A673 (cell line): ENCODE results near the gene GAB2. TPM values are rescaled to one million over a fixed set of nuclear protein-coding genes. Genes with fewer than 3 reads are reported as not detected.

ENCODE experiments used
- BruUV-seq: library from RNA; stranded (reverse); fragments of 400-500 nt; replicated peaks from 2 replicates; lab custom pipeline; 2021; lab: Mats Ljungman, UMichigan
- CTCF ChIA-PET: fragments of 300-600 bp; sonication (Branson Sonifier 250); formaldehyde crosslinking; loops from one replicate; lab custom pipeline; 2022; ENCODE audit warnings: antibody characterized with exemption; lab: Charles Lee
- POLR2A ChIA-PET: fragments of 300-600 bp; sonication (Branson Sonifier 250); formaldehyde crosslinking; loops from one replicate; lab custom pipeline; 2022; ENCODE audit warnings: antibody characterized with exemption; ENCODE audit not compliant: low non-redundant PET; lab: Charles Lee
- DNase-seq: peaks from one replicate; pipeline ENCODE4 v3.0.0-alpha.2; 2015; ENCODE audit warnings: low spot score
- H3K27ac ChIP-seq: fragments of 200-600 bp; sonication (generic); 2 replicates; pipeline ENCODE4 v1.5.1; 2016; ENCODE audit warnings: mixed run types, low read depth, mild to moderate bottlenecking, mixed read lengths, antibody characterized with exemption, low read length; ENCODE audit not compliant: poor library complexity, severe bottlenecking
- H3K27me3 ChIP-seq: fragments of 200-600 bp; sonication (generic); replicated peaks from 2 replicates; pipeline ENCODE4 v1.6.1; 2017; ENCODE audit warnings: mixed run types, low read depth, mild to moderate bottlenecking, mixed read lengths, antibody characterized with exemption, low read length; ENCODE audit not compliant: insufficient read depth, poor library complexity
- H3K36me3 ChIP-seq: fragments of 200-600 bp; sonication (generic); 2 replicates; pipeline ENCODE4 v1.6.1; 2016; ENCODE audit warnings: mixed run types, mild to moderate bottlenecking, mixed read lengths, antibody characterized with exemption, low read length; ENCODE audit not compliant: insufficient read depth, poor library complexity, severe bottlenecking
- H3K4me1 ChIP-seq: fragments of 200-600 bp; sonication (generic); 2 replicates; pipeline ENCODE4 v1.6.1; 2017; ENCODE audit warnings: mixed run types, mild to moderate bottlenecking, mixed read lengths, antibody characterized with exemption, low read length; ENCODE audit not compliant: insufficient read depth, poor library complexity, severe bottlenecking
- H3K4me3 ChIP-seq: fragments of 200-600 bp; sonication (generic); 2 replicates; pipeline ENCODE4 v1.5.1; 2016; ENCODE audit warnings: low read depth, mixed run types, mild to moderate bottlenecking, mixed read lengths, low read length; ENCODE audit not compliant: poor library complexity, severe bottlenecking
- H3K9me3 ChIP-seq: fragments of 200-600 bp; sonication (generic); 2 replicates; pipeline ENCODE4 v1.6.1; 2016; ENCODE audit warnings: mixed run types, low read depth, mild to moderate bottlenecking, mixed read lengths, antibody characterized with exemption, low read length; ENCODE audit not compliant: poor library complexity, severe bottlenecking
- EZH2 ChIP-seq: fragments of 200-600 bp; sonication (generic); IDR thresholded peaks from 2 replicates; pipeline ENCODE4 v1.6.1; 2017; ENCODE audit warnings: borderline replicate concordance, low read depth, mild to moderate bottlenecking, mixed read lengths, antibody characterized with exemption, low read length; ENCODE audit not compliant: poor library complexity, severe bottlenecking
- intact Hi-C: fragments of 100-400 bp; cut with micrococcal nuclease; formaldehyde crosslinking; loops from one replicate; pipeline ENCODE4 v1.10.0; 2022; ENCODE audit not compliant: unreplicated experiment
- total RNA-seq: library from RNA; stranded (reverse); gene quantifications from 2 replicates; pipeline ENCODE4 v1.2.3, GENCODE V29; 2021
- TF ChIP-seq, protein P1 (sequence below): fragments of 300-800, 200-600 bp; sonication (generic); conservative IDR thresholded peaks from 2 replicates; pipeline ENCODE4 v1.5.1; 2017; ENCODE audit warnings: low read depth, mild to moderate bottlenecking, antibody characterized with exemption, low read length, moderate library complexity, mixed read lengths

The GAB2 gene
- total RNA-seq, 1 experiment from 2014 or later: 21.5 TPM

DNA sequence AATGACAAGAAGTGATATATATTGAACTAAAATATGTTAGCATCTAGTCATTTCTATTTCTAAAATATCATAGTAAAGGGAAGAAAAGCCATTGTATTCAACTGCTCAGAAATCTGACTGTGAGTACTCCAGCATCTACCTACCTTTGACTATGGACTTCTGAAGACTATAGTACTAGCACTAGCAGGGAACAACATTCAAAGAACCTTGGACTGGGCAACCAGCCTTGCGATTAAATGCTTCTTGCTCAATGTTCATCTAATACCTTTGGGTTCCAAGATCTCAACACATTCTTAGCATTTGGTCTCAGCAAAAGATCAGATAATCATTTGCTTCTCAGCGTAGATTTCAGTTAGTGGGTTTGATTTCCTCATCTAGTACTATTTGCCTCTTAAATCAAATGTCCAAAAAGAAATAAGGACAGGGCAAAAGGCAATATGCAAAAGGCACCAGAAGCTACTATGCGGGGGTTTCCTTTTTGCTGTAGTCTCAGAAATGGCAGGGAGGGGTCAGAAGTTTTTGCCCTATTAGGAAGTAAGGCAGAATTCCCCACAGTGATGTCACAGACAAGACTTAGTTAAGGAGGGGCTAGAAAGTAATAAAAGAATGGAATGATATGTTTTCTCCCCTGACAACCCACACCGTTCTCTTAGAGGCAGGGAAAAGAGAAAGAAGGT lies 80.6 kb downstream of the GAB2 start:
- no peaks in the 10 kb centered on the region for H3K36me3 ChIP-seq
- DNase-seq: no peak
- TF ChIP-seq, protein P1, sequence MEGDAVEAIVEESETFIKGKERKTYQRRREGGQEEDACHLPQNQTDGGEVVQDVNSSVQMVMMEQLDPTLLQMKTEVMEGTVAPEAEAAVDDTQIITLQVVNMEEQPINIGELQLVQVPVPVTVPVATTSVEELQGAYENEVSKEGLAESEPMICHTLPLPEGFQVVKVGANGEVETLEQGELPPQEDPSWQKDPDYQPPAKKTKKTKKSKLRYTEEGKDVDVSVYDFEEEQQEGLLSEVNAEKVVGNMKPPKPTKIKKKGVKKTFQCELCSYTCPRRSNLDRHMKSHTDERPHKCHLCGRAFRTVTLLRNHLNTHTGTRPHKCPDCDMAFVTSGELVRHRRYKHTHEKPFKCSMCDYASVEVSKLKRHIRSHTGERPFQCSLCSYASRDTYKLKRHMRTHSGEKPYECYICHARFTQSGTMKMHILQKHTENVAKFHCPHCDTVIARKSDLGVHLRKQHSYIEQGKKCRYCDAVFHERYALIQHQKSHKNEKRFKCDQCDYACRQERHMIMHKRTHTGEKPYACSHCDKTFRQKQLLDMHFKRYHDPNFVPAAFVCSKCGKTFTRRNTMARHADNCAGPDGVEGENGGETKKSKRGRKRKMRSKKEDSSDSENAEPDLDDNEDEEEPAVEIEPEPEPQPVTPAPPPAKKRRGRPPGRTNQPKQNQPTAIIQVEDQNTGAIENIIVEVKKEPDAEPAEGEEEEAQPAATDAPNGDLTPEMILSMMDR: no peak
- TF ChIP-seq EZH2: no peak
- no peak overlapping the region for H3K27ac ChIP-seq
- H3K4me1 ChIP-seq: peaks cover 10% of the 10 kb centered on the region
- intact Hi-C loops: no loop called here
- ChIA-PET POLR2A (no interaction called here), CTCF (no interaction called here)
- no peak overlapping the region for H3K4me3 ChIP-seq
- H3K9me3 ChIP-seq: no peaks in the 10 kb centered on the region
- H3K27me3 ChIP-seq: no peaks in the 10 kb centered on the region
- no TSS peak for BruUV-seq

DNA sequence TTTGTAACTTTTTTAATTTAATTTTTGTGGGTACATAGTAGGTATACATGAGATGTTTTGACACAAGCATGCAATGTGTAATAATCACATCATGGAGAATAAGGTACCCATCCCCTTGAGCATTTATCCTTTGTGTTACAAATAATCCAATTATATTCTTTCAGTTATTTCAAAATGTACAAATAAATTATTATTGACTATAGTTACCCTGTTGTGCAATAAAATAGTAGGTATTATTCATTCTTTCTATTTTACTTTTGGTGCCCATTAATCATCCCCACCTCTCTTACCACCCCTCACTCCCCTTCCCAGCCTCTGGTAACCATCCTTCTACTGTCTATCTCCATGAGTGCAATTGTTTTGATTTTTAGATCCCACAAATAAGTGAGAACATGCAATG lies 83.5 kb downstream of the GAB2 start:
- Histone ChIP-seq H3K4me1 (peaks cover 16% of the 10 kb centered on the region), H3K4me3 (no peak overlapping the region), H3K36me3 (no peaks in the 10 kb centered on the region), H3K9me3 (no peaks in the 10 kb centered on the region), H3K27me3 (no peaks in the 10 kb centered on the region), H3K27ac (no peak overlapping the region)
- TF ChIP-seq EZH2: no peak
- TF ChIP-seq, protein P1: no peak
- no peak for DNase-seq
- POLR2A ChIA-PET: no interaction called here
- intact Hi-C loops: no loop called here
- CTCF ChIA-PET: no interaction called here
- BruUV-seq: no TSS peak

DNA sequence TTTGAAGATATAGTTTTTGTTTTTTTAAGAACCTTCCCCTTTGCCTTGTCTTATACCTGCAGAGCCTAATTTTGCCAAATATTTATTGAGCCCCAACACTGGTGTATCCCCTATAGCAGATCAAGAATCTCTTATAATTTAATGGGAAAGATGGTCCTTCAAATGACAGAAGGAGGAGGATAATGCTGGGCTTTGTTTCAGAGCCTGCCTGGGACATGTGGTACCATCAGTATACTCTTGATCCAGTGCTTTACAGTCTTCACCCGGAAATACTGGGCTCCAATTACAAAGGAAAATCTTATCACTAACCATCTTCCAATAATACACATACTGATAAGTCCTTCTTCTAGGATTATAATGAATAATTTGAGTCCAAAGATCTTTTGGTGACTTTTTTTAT lies 84.7 kb downstream of the GAB2 start:
- H3K27ac ChIP-seq: no peak overlapping the region
- intact Hi-C loops: no loop called here
- POLR2A ChIA-PET: no interaction called here
- TF ChIP-seq, protein P1: no peak
- TF ChIP-seq EZH2: no peak
- CTCF ChIA-PET: no interaction called here
- H3K36me3 ChIP-seq: no peaks in the 10 kb centered on the region
- H3K27me3 ChIP-seq: no peaks in the 10 kb centered on the region
- BruUV-seq: no TSS peak
- DNase-seq: no peak
- no peak overlapping the region for H3K4me3 ChIP-seq
- H3K9me3 ChIP-seq: no peaks in the 10 kb centered on the region
- peaks cover 16% of the 10 kb centered on the region for H3K4me1 ChIP-seq
